Measurements from ENCODE around the gene LCMT1.
"Not testable (repeated sequence)": the region's sequence is repeated elsewhere in the genome, so short reads cannot be mapped to it uniquely, and the experiment has no call there.

LCMT1 gene

GRCh38 chr16:25143928-25144327, 32.4 kb downstream of the LCMT1 start:
- no peak for TF ChIP-seq GATA1 (IDR thresholded peaks at IDR 0.05; ENCODE audit: low read depth, low read length)
- TF ChIP-seq POLR2A (IDR thresholded peaks at IDR 0.05; ENCODE audit: low read length): no peak
- peak in 1 of 2 experiments; percentile 14 for DNase-seq

GRCh38 chr16:25148568-25149215, 37.1 kb downstream of the LCMT1 start:
- no peak for TF ChIP-seq POLR2A (IDR thresholded peaks at IDR 0.05; ENCODE audit: low read length)
- DNase-seq: no peak

- no peak for TF ChIP-seq GATA1 (IDR thresholded peaks at IDR 0.05; ENCODE audit: low read depth, low read length)
- no peak for TF ChIP-seq POLR2A (IDR thresholded peaks at IDR 0.05; ENCODE audit: low read length)
- no peak for DNase-seq
Measured at GRCh38 chr16:25151996-25152395, 40.5 kb downstream of the LCMT1 start.

- no peak for DNase-seq
Measured at GRCh38 chr16:25155553-25156460, 44.3 kb downstream of the LCMT1 start.

GRCh38 chr16:25157271-25157875, 45.8 kb downstream of the LCMT1 start:
- no peak for DNase-seq
- TF ChIP-seq POLR2A (IDR thresholded peaks at IDR 0.05; ENCODE audit: low read length) (no peak), GATA1 (IDR thresholded peaks at IDR 0.05; ENCODE audit: low read depth, low read length) (no peak)

More at GRCh38 chr16:25155553-25156460, 44.3 kb downstream of the LCMT1 start:
- TF ChIP-seq GATA1 (IDR thresholded peaks at IDR 0.05; ENCODE audit: low read depth, low read length) (no peak), POLR2A (IDR thresholded peaks at IDR 0.05; ENCODE audit: low read length) (no peak)

GRCh38 chr16:25158401-25158800, 46.9 kb downstream of the LCMT1 start:
- no peak for DNase-seq
- no peak for TF ChIP-seq POLR2A (IDR thresholded peaks at IDR 0.05; ENCODE audit: low read length)
- TF ChIP-seq GATA1 (IDR thresholded peaks at IDR 0.05; ENCODE audit: low read depth, low read length): no peak

- no peak for DNase-seq
- TF ChIP-seq POLR2A (IDR thresholded peaks at IDR 0.05; ENCODE audit: low read length) (no peak), GATA1 (IDR thresholded peaks at IDR 0.05; ENCODE audit: low read depth, low read length) (no peak)
Measured at GRCh38 chr16:25161753-25162367, 50.3 kb downstream of the LCMT1 start.

GRCh38 chr16:25163683-25164082, 52.1 kb downstream of the LCMT1 start:
- no peak for DNase-seq
- TF ChIP-seq GATA1 (IDR thresholded peaks at IDR 0.05; ENCODE audit: low read depth, low read length) (no peak), POLR2A (IDR thresholded peaks at IDR 0.05; ENCODE audit: low read length) (no peak)

GRCh38 chr16:25165284-25165683, 53.7 kb downstream of the LCMT1 start:
- no peak for DNase-seq
- TF ChIP-seq GATA1 (IDR thresholded peaks at IDR 0.05; ENCODE audit: low read depth, low read length): no peak
- TF ChIP-seq POLR2A (IDR thresholded peaks at IDR 0.05; ENCODE audit: low read length): no peak

GRCh38 chr16:25167920-25168319, 56.4 kb downstream of the LCMT1 start:
- not testable (repeated sequence) for DNase-seq

GRCh38 chr16:25171390-25171789, 59.8 kb downstream of the LCMT1 start:
- TF ChIP-seq POLR2A (IDR thresholded peaks at IDR 0.05; ENCODE audit: low read length): no peak
- no peak for TF ChIP-seq GATA1 (IDR thresholded peaks at IDR 0.05; ENCODE audit: low read depth, low read length)
- no peak for DNase-seq

- no peak for TF ChIP-seq POLR2A (IDR thresholded peaks at IDR 0.05; ENCODE audit: low read length)
- TF ChIP-seq GATA1 (IDR thresholded peaks at IDR 0.05; ENCODE audit: low read depth, low read length): no peak
Measured at GRCh38 chr16:25172831-25173230, 61.3 kb downstream of the LCMT1 start.

GRCh38 chr16:25174285-25174684, 62.7 kb downstream of the LCMT1 start:
- TF ChIP-seq GATA1 (IDR thresholded peaks at IDR 0.05; ENCODE audit: low read depth, low read length) (no peak), POLR2A (IDR thresholded peaks at IDR 0.05; ENCODE audit: low read length) (no peak)
- DNase-seq: no peak

More at GRCh38 chr16:25172831-25173230, 61.3 kb downstream of the LCMT1 start:
- no peak for DNase-seq

- DNase-seq: no peak
- TF ChIP-seq POLR2A (IDR thresholded peaks at IDR 0.05; ENCODE audit: low read length) (no peak), GATA1 (IDR thresholded peaks at IDR 0.05; ENCODE audit: low read depth, low read length) (no peak)
Measured at GRCh38 chr16:25176136-25176535, 64.6 kb downstream of the LCMT1 start.
